HepG2 (cell line): ENCODE data around the gene DLEC1. TPM values are rescaled to one million over a fixed set of nuclear protein-coding genes. Genes with fewer than 3 reads are reported as not detected.

Experiments
- ATAC-seq: fragments of 200-7000 bp; cut with Tn5 transposase; 3 replicates; pipeline ENCODE4 v1.9.1; 2020; ENCODE audit warnings: mild to moderate bottlenecking, moderate library complexity
- BruUV-seq: library from RNA; stranded (reverse); fragments of 400-500 nt; replicated peaks from 2 replicates; lab custom pipeline; 2021; lab: Mats Ljungman, UMichigan
- CTCF ChIA-PET: fragments of 300-600 bp; formaldehyde crosslinking; extraction: SDS; loops from one replicate; lab custom pipeline; 2021; ENCODE audit warnings: low total read pairs, inconsistent platforms, low intra/inter-chr PET ratio; lab: Yijun Ruan, JAX
- POLR2A ChIA-PET: fragments of 350-600 bp; sonication (Branson Sonifier 250); formaldehyde crosslinking; loops from one replicate; lab custom pipeline; 2020; ENCODE audit warnings: antibody characterized with exemption, inconsistent platforms; lab: Yijun Ruan, JAX
- DNase-seq: peaks from one replicate; pipeline ENCODE4 v3.0.0-alpha.2; 2015; ENCODE audit warnings: low spot score
- FAIRE-seq: peaks from 3 replicates; lab custom pipeline; 2011; peaks lifted over from hg19 to GRCh38; lab: Jason Lieb, UNC
- H2AFZ ChIP-seq: one replicate; pipeline ENCODE4 v1.6.1; 2011; ENCODE audit warnings: low read length, inconsistent platforms
- H3K27ac ChIP-seq: fragments of 300-600 bp; 3 replicates; pipeline ENCODE4 v1.8.0; 2011; ENCODE audit warnings: mixed run types, mild to moderate bottlenecking, mixed read lengths, low read length, inconsistent platforms; ENCODE audit not compliant: insufficient read depth; ENCODE audit errors: extremely low read length
- H3K27me3 ChIP-seq, 2 experiments: fragments of 200-600 bp in 1 of 2; 2 replicates in 1 of 2; 3 replicates in 1 of 2; pipeline versions ENCODE4 v1.6.0 to v1.8.0; 2011; ENCODE audit warnings: low read length in 2 of 2, mild to moderate bottlenecking in 2 of 2, moderate library complexity in 2 of 2, inconsistent platforms in 1 of 2; ENCODE audit not compliant: insufficient read depth in 2 of 2, control insufficient read depth in 1 of 2
- H3K36me3 ChIP-seq, 2 experiments: fragments of 200-600 bp in 1 of 2; replicated peaks in 1 of 2; 2 replicates in 1 of 2; 3 replicates in 1 of 2; pipeline versions ENCODE4 v1.5.1 to v1.8.0; 2011; ENCODE audit warnings: low read length in 2 of 2, inconsistent platforms in 1 of 2; ENCODE audit not compliant: insufficient read depth in 2 of 2, control insufficient read depth in 1 of 2
- H3K4me1 ChIP-seq: 2 replicates; pipeline ENCODE4 v1.5.1; 2012; ENCODE audit warnings: low read length, inconsistent platforms; ENCODE audit not compliant: insufficient read depth
- H3K4me2 ChIP-seq: 2 replicates; pipeline ENCODE4 v1.6.0; 2011; ENCODE audit warnings: low read depth, low read length, inconsistent platforms
- H3K4me3 ChIP-seq, 3 experiments: fragments of 200-600 bp in 1 of 3; sonication (generic), shearing (Covaris generic) in 1 of 3; replicated peaks in 1 of 3; 2 replicates each; pipeline ENCODE4 v1.5.1; 2011 to 2016; ENCODE audit warnings: low read length in 3 of 3, inconsistent platforms in 2 of 3, low read depth in 2 of 3, mild to moderate bottlenecking in 2 of 3, control low read depth in 1 of 3, mixed read lengths in 1 of 3; ENCODE audit not compliant: insufficient read depth in 1 of 3
- H3K79me2 ChIP-seq: one replicate; pipeline ENCODE4 v1.6.1; 2011; ENCODE audit warnings: low read length, inconsistent platforms; ENCODE audit not compliant: insufficient read depth
- H3K9ac ChIP-seq: 2 replicates; pipeline ENCODE4 v1.6.0; 2011; ENCODE audit warnings: mild to moderate bottlenecking, low read depth, low read length, inconsistent platforms; ENCODE audit not compliant: insufficient read depth
- H3K9me3 ChIP-seq: 2 replicates; pipeline ENCODE4 v1.5.1; 2012; ENCODE audit warnings: mild to moderate bottlenecking, low read length
- H4K20me1 ChIP-seq: 2 replicates; pipeline ENCODE4 v1.6.0; 2011; ENCODE audit warnings: inconsistent platforms, mild to moderate bottlenecking, low read length, moderate library complexity; ENCODE audit not compliant: insufficient read depth
- AHDC1 ChIP-seq: sonication (generic); formaldehyde crosslinking; IDR thresholded peaks from 2 replicates; pipeline ENCODE4 v1.5.1; 2020; ENCODE audit warnings: mild to moderate bottlenecking, missing genetic modification reagents, borderline replicate concordance
- CREM ChIP-seq, 2 experiments: sonication (generic) in 1 of 2; formaldehyde crosslinking in 1 of 2; IDR thresholded peaks; 2 replicates each; pipeline versions ENCODE4 v1.4.0 to v1.6.1; 2016 to 2020; ENCODE audit warnings: antibody characterized with exemption in 1 of 2, mild to moderate bottlenecking in 1 of 2, missing genetic modification reagents in 1 of 2
- GRHL1 ChIP-seq: sonication (generic); formaldehyde crosslinking; conservative IDR thresholded peaks from 2 replicates; pipeline ENCODE4 v1.8.0; 2022; ENCODE audit warnings: missing genetic modification reagents
- HNRNPL ChIP-seq: fragments of 200-400 bp; formaldehyde crosslinking; IDR thresholded peaks from 2 replicates; pipeline ENCODE4 v1.6.1; 2017; ENCODE audit warnings: mild to moderate bottlenecking, low read depth, low read length
- KLF6 ChIP-seq: IDR thresholded peaks from 2 replicates; pipeline ENCODE4 v1.8.0; 2016; ENCODE audit warnings: missing biosample characterization, missing genetic modification reagents
- SCMH1 ChIP-seq: sonication (generic); formaldehyde crosslinking; IDR thresholded peaks from 2 replicates; pipeline ENCODE4 v1.9.0; 2021; ENCODE audit warnings: missing genetic modification reagents, mild to moderate bottlenecking, borderline replicate concordance
- SRSF9 ChIP-seq: fragments of 200-400 bp; formaldehyde crosslinking; IDR thresholded peaks from 2 replicates; pipeline ENCODE4 v1.6.1; 2018; ENCODE audit warnings: borderline replicate concordance, mild to moderate bottlenecking, low read depth, low read length; ENCODE audit not compliant: insufficient read depth, poor library complexity, severe bottlenecking
- ZNF3 ChIP-seq: IDR thresholded peaks from 2 replicates; pipeline ENCODE4 v1.7.0; 2017; ENCODE audit warnings: inconsistent platforms
- ZNF577 ChIP-seq: sonication (generic); formaldehyde crosslinking; IDR thresholded peaks from 2 replicates; pipeline ENCODE4 v1.4.0; 2020; ENCODE audit warnings: mild to moderate bottlenecking, low read depth, missing genetic modification reagents, borderline replicate concordance
- ZNF691 ChIP-seq: sonication (generic); formaldehyde crosslinking; IDR thresholded peaks from 2 replicates; pipeline ENCODE4 v1.4.0; 2020; ENCODE audit warnings: missing genetic modification reagents, low read depth, mild to moderate bottlenecking, borderline replicate concordance
- WGBS: methylation state at CpG from one replicate; pipeline ENCODE4 v1.1.6; 2017; ENCODE audit warnings: low lambda C conversion rate; 5-methylcytosine and 5-hydroxymethylcytosine counted together
- in situ Hi-C: cut with HindIII; loops from 2 replicates; pipeline ENCODE4 v1.10.0; 2017; ENCODE audit warnings: low pct_unique_long_range_greater_than_20kb; ENCODE audit not compliant: extremely low pct_ligation_motif_present
- intact Hi-C: fragments of 100-400 bp; cut with micrococcal nuclease; formaldehyde crosslinking; loops from one replicate; pipeline ENCODE4 v1.10.0; 2022; ENCODE audit not compliant: unreplicated experiment
- polyA plus RNA-seq, 8 experiments: library from polyadenylated mRNA; depleted of rRNA in 3 of 8; stranded (reverse) in 7 of 8; unstranded in 1 of 8; fragments of >200 nt; fragmentation: Illumina TruSeq in 4 of 8; extraction: Trizol in 4 of 8; gene quantifications; 2 replicates each; pipeline versions ENCODE4 v1.2.1 to v1.2.3, GENCODE V29; 2011 to 2016; ENCODE audit warnings: low read depth in 4 of 8, missing spikeins in 1 of 8, mixed read lengths in 1 of 8; ENCODE audit not compliant: insufficient read depth in 1 of 8
- total RNA-seq, 5 experiments: library from RNA; depleted of rRNA; stranded (reverse); fragments of >200 nt; fragmentation: Illumina TruSeq; extraction: Trizol; gene quantifications; 2 replicates each; pipeline ENCODE4 v1.2.3, GENCODE V29; 2016; ENCODE audit warnings: low read depth in 1 of 5

Gene DLEC1
- total and polyA plus RNA-seq, 2 of the 13 experiments (the other 11 are each of a cell fraction or from before 2014, with no cell fraction given) = 0.09 TPM; not detected in 1

GRCh38 chr3:37989821-37990480 lies 49.1 kb upstream of the DLEC1 start (continued):
- TF ChIP-seq CREM (IDR thresholded peaks at IDR 0.05) (no peak), CREM (CRISPR knock-in tag; IDR thresholded peaks at IDR 0.05) (no peak), ZNF577 (CRISPR knock-in tag) (no peak), SRSF9 (no peak)
- TF ChIP-seq, all 625 proteins: peak for 0

GRCh38 chr3:37990527-37990926 lies 48.5 kb upstream of the DLEC1 start, which contains the start of gene VILL:
Gene VILL (plus strand): TSS chr3:37990786. CDS start chr3:37993673, 2,887 bp downstream.
- CTCF ChIA-PET = no interaction called here
- H3K27ac ChIP-seq = no peak within 1 kb of the TSS
- 42% methylated on average over 9 of the region's 10 CpGs for WGBS
- intact Hi-C loops (no loop called here), in situ Hi-C loops (no loop called here)
- H3K4me1 ChIP-seq = peaks cover 88% of the 10 kb centered on the region
- no peaks in the 10 kb centered on the region for H3K9me3 ChIP-seq
- H3K36me3 ChIP-seq = no peaks in the 10 kb centered on the region
- ATAC-seq (no peak), FAIRE-seq (no peak), DNase-seq (no peak)
- H3K27me3 ChIP-seq = peaks cover 1 to 13% of the 10 kb centered on the region in 2 experiments; a peak in 4 of 5 replicates
- POLR2A ChIA-PET = no interaction called here
- no peak within 1 kb of the TSS; a peak in 1 of 6 replicates for H3K4me3 ChIP-seq
- no peak for TF ChIP-seq KLF6 (CRISPR knock-in tag)
- TF ChIP-seq ZNF691 (CRISPR knock-in tag) = 0 out of 2 replicates have a peak, but pooled peaks have one; percentile 71
- 0 out of 2 replicates have a peak, but pooled peaks have one; percentile 48 for TF ChIP-seq HNRNPL
- no peak for TF ChIP-seq SCMH1
- peak; percentile 84; the same call in 1 of the 2 replicates for TF ChIP-seq ZNF3 (CRISPR knock-in tag)
- TF ChIP-seq GRHL1 (CRISPR knock-in tag) = no peak
- no peak for TF ChIP-seq AHDC1 (CRISPR knock-in tag)
- no peaks in the 10 kb centered on the region for H3K79me2 ChIP-seq
- no peak within 1 kb of the TSS for H3K9ac ChIP-seq
- BruUV-seq = no TSS peak
- H3K4me2 ChIP-seq = no peak within 1 kb of the TSS; the same call in 1 of the 2 replicates
- H4K20me1 ChIP-seq = no peaks in the 10 kb centered on the region
- no peak within 1 kb of the TSS for H2AFZ ChIP-seq
